ENCODE measurements around the gene ITPKC.

DNA sequence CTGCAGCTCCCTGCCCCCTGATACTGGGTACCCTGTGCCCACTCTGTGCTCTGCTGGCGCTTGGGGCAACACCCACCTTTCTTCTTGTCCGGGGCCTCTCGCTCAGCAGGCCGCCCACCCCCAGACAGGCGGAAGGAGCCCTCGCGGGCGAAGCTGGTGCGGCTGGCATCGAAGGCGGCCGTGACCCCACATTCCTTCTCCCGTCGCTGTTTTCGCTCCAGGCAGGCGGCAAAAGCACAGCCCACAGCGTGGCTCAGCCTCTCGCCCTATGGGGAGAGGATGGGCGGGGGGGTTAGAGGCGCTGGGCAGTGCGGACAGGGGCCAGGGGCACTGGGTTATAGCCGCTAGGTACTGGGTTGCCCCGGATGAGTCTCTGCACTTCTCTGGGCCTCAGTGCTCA lies 39.8 kb upstream of the ITPKC start:
- no peak for TF ChIP-seq POLR2A (IDR thresholded peaks at IDR 0.05; ENCODE audit: low read depth, low read length)
- no peak for TF ChIP-seq POLR2AphosphoS5 (IDR thresholded peaks at IDR 0.05; ENCODE audit: low read depth, low read length)
- no peak for TF ChIP-seq TAF1 (IDR thresholded peaks at IDR 0.05; ENCODE audit: borderline replicate concordance, low read depth, low read length)

All from GM12892 (cell line).